Mesothelial cell of epicardium (in vitro differentiated cells): Measurements from ENCODE around the gene EPN1. TPM values are rescaled to one million over a fixed set of nuclear protein-coding genes. Genes with fewer than 3 reads are reported as not detected.
"Not testable (repeated sequence)": the region's sequence is repeated elsewhere in the genome, so short reads cannot be mapped to it uniquely, and the experiment has no call there.

Experiments
- DNase-seq, 2 experiments: peaks; one replicate each; pipeline ENCODE4 v3.0.0; 2021; ENCODE audit warnings: low spot score in 2 of 2; ENCODE audit not compliant: unreplicated experiment in 2 of 2
- H3K27ac Mint-ChIP-seq: 2 replicates; pipeline ENCODE4 v1.8.0; 2021; ENCODE audit warnings: mixed read lengths
- H3K27me3 Mint-ChIP-seq: 2 replicates; pipeline ENCODE4 v1.8.0; 2021; ENCODE audit warnings: low read depth, mixed read lengths
- H3K36me3 Mint-ChIP-seq: 2 replicates; pipeline ENCODE4 v1.8.0; 2021; ENCODE audit warnings: mixed read lengths
- H3K4me1 Mint-ChIP-seq: 2 replicates; pipeline ENCODE4 v1.8.0; 2021; ENCODE audit warnings: mixed read lengths
- H3K4me3 Mint-ChIP-seq: 2 replicates; pipeline ENCODE4 v1.8.0; 2021; ENCODE audit warnings: mild to moderate bottlenecking, moderate library complexity, mixed read lengths
- H3K9me3 Mint-ChIP-seq: 2 replicates; pipeline ENCODE4 v1.8.0; 2021; ENCODE audit warnings: mixed read lengths
- CTCF ChIP-seq: fragments of 200-600 bp; sonication (generic); IDR thresholded peaks from one replicate; pipeline ENCODE4 v1.5.0; 2021; ENCODE audit warnings: antibody characterized with exemption; ENCODE audit not compliant: unreplicated experiment
- total RNA-seq: library from RNA; stranded (reverse); gene quantifications from 3 replicates; pipeline ENCODE4 v1.2.1, GENCODE V29; 2021

EPN1 gene
- total RNA-seq, 1 donor from 2014 or later = 99.6 TPM

- no peaks in the 10 kb centered on the region for H3K27me3 Mint-ChIP-seq
- no peak for TF ChIP-seq CTCF
- no peak within 1 kb of the TSS for H3K27ac Mint-ChIP-seq
- no peak within 1 kb of the TSS for H3K4me3 Mint-ChIP-seq
- peaks cover 2% of the 10 kb centered on the region for H3K36me3 Mint-ChIP-seq
- H3K4me1 Mint-ChIP-seq = no peaks in the 10 kb centered on the region
- no peak for DNase-seq
- peaks cover 44% of the 10 kb centered on the region for H3K9me3 Mint-ChIP-seq
These were observed 63.3 kb downstream of the EPN1 start, which contains the start of gene NLRP9 for GRCh38 chr19:55738302-55738701. NLRP9 (minus strand) TSS chr19:55738402; CDS start chr19:55738374, 28 bp downstream.

- no peaks in the 10 kb centered on the region for H3K4me1 Mint-ChIP-seq
- H3K9me3 Mint-ChIP-seq = peaks cover 48% of the 10 kb centered on the region
- no peaks in the 10 kb centered on the region for H3K27me3 Mint-ChIP-seq
- no peak for DNase-seq
- no peak overlapping the region for H3K4me3 Mint-ChIP-seq
- no peak overlapping the region for H3K27ac Mint-ChIP-seq
- no peak for TF ChIP-seq CTCF
- H3K36me3 Mint-ChIP-seq = peaks cover 2% of the 10 kb centered on the region
These were observed 75.7 kb downstream of the EPN1 start for GRCh38 chr19:55750715-55751114.

- no peaks in the 10 kb centered on the region for H3K4me1 Mint-ChIP-seq
- H3K27ac Mint-ChIP-seq = no peak overlapping the region
- no peaks in the 10 kb centered on the region for H3K27me3 Mint-ChIP-seq
- H3K4me3 Mint-ChIP-seq = no peak overlapping the region
- peaks cover 4% of the 10 kb centered on the region for H3K36me3 Mint-ChIP-seq
- DNase-seq = no peak
- H3K9me3 Mint-ChIP-seq = peaks cover 51% of the 10 kb centered on the region
- no peak for TF ChIP-seq CTCF
These were observed 78.4 kb downstream of the EPN1 start for GRCh38 chr19:55753401-55753800.

GRCh38 chr19:55756808-55757207, 81.8 kb downstream of the EPN1 start:
- DNase-seq, H3K4me3 Mint-ChIP-seq, H3K36me3 Mint-ChIP-seq, H3K4me1 Mint-ChIP-seq, H3K27ac Mint-ChIP-seq, H3K27me3 Mint-ChIP-seq: not testable (repeated sequence)
- H3K9me3 Mint-ChIP-seq = peaks cover 63% of the 10 kb centered on the region

- H3K27ac Mint-ChIP-seq, H3K27me3 Mint-ChIP-seq, H3K36me3 Mint-ChIP-seq, DNase-seq, H3K4me1 Mint-ChIP-seq, H3K4me3 Mint-ChIP-seq: not testable (repeated sequence)
- peaks cover 57% of the 10 kb centered on the region for H3K9me3 Mint-ChIP-seq
These were observed 83.8 kb downstream of the EPN1 start, which contains the start of gene RFPL4A for GRCh38 chr19:55758797-55759196. RFPL4A (plus strand) TSS chr19:55759097; CDS start chr19:55761801, 2,704 bp downstream.

Other genes starting within 250 kb of the EPN1 start
- 0.04 TPM in 1 of 3 replicates, not detected in the others for gene SHISA7, start 231.9 kb upstream of the EPN1 start, total RNA-seq
- gene ISOC2, start 213.6 kb upstream of the EPN1 start, total RNA-seq = 35.0 to 39.2 TPM (median 38.6 TPM) in 3 replicates
- gene C19orf85, start 210.5 kb upstream of the EPN1 start, total RNA-seq = not detected in 3 replicates
- gene ZNF628, start 198.6 kb upstream of the EPN1 start, total RNA-seq = 19.0 to 23.1 TPM (median 22.0 TPM) in 3 replicates
- gene NAT14, start 190.0 kb upstream of the EPN1 start, total RNA-seq = 52.6 to 54.4 TPM (median 53.1 TPM) in 3 replicates
- gene SSC5D, start 186.8 kb upstream of the EPN1 start, total RNA-seq = 7.0 to 8.5 TPM (median 7.8 TPM) in 3 replicates
- 0.33 to 0.97 TPM (median 0.56 TPM) in 3 replicates for gene SBK2, start 138.1 kb upstream of the EPN1 start, total RNA-seq
- 0.25 TPM in 1 of 3 replicates, not detected in the others for gene SBK3, start 129.7 kb upstream of the EPN1 start, total RNA-seq
- 35.0 to 35.2 TPM (median 35.1 TPM) in 3 replicates for gene ZNF579, start 94.4 kb upstream of the EPN1 start, total RNA-seq
- gene FIZ1, start 75.7 kb upstream of the EPN1 start, total RNA-seq = 31.3 to 31.7 TPM (median 31.6 TPM) in 3 replicates
- gene ZNF524, start 74.9 kb upstream of the EPN1 start, total RNA-seq = 5.3 to 7.4 TPM (median 5.7 TPM) in 3 replicates
- 18.7 to 21.4 TPM (median 21.2 TPM) in 3 replicates for gene ZNF865, start 69.6 kb upstream of the EPN1 start, total RNA-seq
- gene ZNF784, start 50.7 kb upstream of the EPN1 start, total RNA-seq = 12.8 to 13.7 TPM (median 12.9 TPM) in 3 replicates
- 49.6 to 53.9 TPM (median 50.9 TPM) in 3 replicates for gene ZNF580, start 34.2 kb upstream of the EPN1 start, total RNA-seq
- gene ZNF581, start 31.6 kb upstream of the EPN1 start, total RNA-seq = 42.6 to 47.0 TPM (median 46.9 TPM) in 3 replicates
- 20.8 to 24.0 TPM (median 23.6 TPM) in 3 replicates for gene CCDC106, start 27.0 kb upstream of the EPN1 start, total RNA-seq
- gene U2AF2, start 20.2 kb upstream of the EPN1 start, total RNA-seq = 226 to 245 TPM (median 230 TPM) in 3 replicates
- not detected in 3 replicates for gene NLRP9, start 63.2 kb downstream of the EPN1 start, total RNA-seq
- not detected in 3 replicates for gene RFPL4A, start 83.9 kb downstream of the EPN1 start, total RNA-seq
- not detected in 3 replicates for gene RFPL4AL1, start 93.9 kb downstream of the EPN1 start, total RNA-seq
- not detected in 3 replicates for gene NLRP11, start 156.8 kb downstream of the EPN1 start, total RNA-seq
- not detected in 3 replicates for gene NLRP4, start 161.3 kb downstream of the EPN1 start, total RNA-seq